Trophoblast cell (in vitro differentiated cells and primary cell): ENCODE data around the gene ALDH7A1.

Experiments
- DNase-seq, 2 donors: peaks; one replicate each; pipeline ENCODE4 v3.0.0-alpha.2; 2016
- H2AFZ ChIP-seq: 2 replicates; pipeline ENCODE4 v1.6.1; 2013; ENCODE audit warnings: low read length, moderate library complexity, mild to moderate bottlenecking; ENCODE audit not compliant: insufficient read depth, poor library complexity
- H2AK5ac ChIP-seq: 2 replicates; pipeline ENCODE4 v1.6.1; 2013; ENCODE audit warnings: mild to moderate bottlenecking, low read length
- H2BK120ac ChIP-seq: 2 replicates; pipeline ENCODE4 v1.6.1; 2013; ENCODE audit warnings: low read length, mild to moderate bottlenecking, moderate library complexity; ENCODE audit not compliant: insufficient read depth, poor library complexity
- H2BK12ac ChIP-seq: 2 replicates; pipeline ENCODE4 v1.6.1; 2013; ENCODE audit warnings: mild to moderate bottlenecking, low read length, moderate library complexity
- H2BK5ac ChIP-seq: 2 replicates; pipeline ENCODE4 v1.6.1; 2013; ENCODE audit warnings: low read length, low read depth, moderate library complexity, mild to moderate bottlenecking; ENCODE audit not compliant: poor library complexity
- H3K14ac ChIP-seq: 2 replicates; pipeline ENCODE4 v1.6.1; 2013; ENCODE audit warnings: mild to moderate bottlenecking, low read length
- H3K18ac ChIP-seq: 2 replicates; pipeline ENCODE4 v1.6.1; 2013; ENCODE audit warnings: mild to moderate bottlenecking, low read length
- H3K23ac ChIP-seq: 2 replicates; pipeline ENCODE4 v1.6.1; 2013; ENCODE audit warnings: low read length
- H3K27ac ChIP-seq: 2 replicates; pipeline ENCODE4 v1.5.1; 2013; ENCODE audit warnings: low read depth, mild to moderate bottlenecking, inconsistent platforms, low read length, moderate library complexity
- H3K27me3 ChIP-seq: 2 replicates; pipeline ENCODE4 v1.6.1; 2013; ENCODE audit warnings: inconsistent platforms, mild to moderate bottlenecking, low read length, moderate library complexity; ENCODE audit not compliant: insufficient read depth
- H3K36me3 ChIP-seq, 2 experiments: 1 replicate in 1 of 2; 2 replicates in 1 of 2; pipeline ENCODE4 v1.6.1; 2013; ENCODE audit warnings: low read length in 2 of 2, mild to moderate bottlenecking in 2 of 2, moderate library complexity in 1 of 2; ENCODE audit not compliant: insufficient read depth in 2 of 2, control insufficient read depth in 1 of 2
- H3K4ac ChIP-seq: 2 replicates; pipeline ENCODE4 v1.6.1; 2013; ENCODE audit warnings: low read depth, mild to moderate bottlenecking, low read length, moderate library complexity
- H3K4me1 ChIP-seq, 2 experiments: 1 replicate in 1 of 2; 2 replicates in 1 of 2; pipeline ENCODE4 v1.6.1; 2013; ENCODE audit warnings: low read length in 2 of 2, mild to moderate bottlenecking in 2 of 2, moderate library complexity in 1 of 2; ENCODE audit not compliant: insufficient read depth in 2 of 2, control insufficient read depth in 1 of 2
- H3K4me2 ChIP-seq: 2 replicates; pipeline ENCODE4 v1.6.1; 2013; ENCODE audit warnings: inconsistent platforms, mild to moderate bottlenecking, low read length, moderate library complexity
- H3K4me3 ChIP-seq: 2 replicates; pipeline ENCODE4 v1.5.1; 2013; ENCODE audit warnings: mild to moderate bottlenecking, low read depth, low read length, inconsistent platforms
- H3K79me1 ChIP-seq: one replicate; pipeline ENCODE4 v1.6.1; 2013; ENCODE audit warnings: low read length
- H3K79me2 ChIP-seq: 2 replicates; pipeline ENCODE4 v1.6.1; 2013; ENCODE audit warnings: low read length, mild to moderate bottlenecking; ENCODE audit not compliant: control insufficient read depth, insufficient read depth, poor library complexity
- H3K9ac ChIP-seq: 2 replicates; pipeline ENCODE4 v1.6.1; 2013; ENCODE audit warnings: mild to moderate bottlenecking, low read length
- H3K9me3 ChIP-seq: 2 replicates; pipeline ENCODE4 v1.6.1; 2013; ENCODE audit warnings: low read depth, mild to moderate bottlenecking, control low read depth, inconsistent platforms, low read length; ENCODE audit not compliant: insufficient read depth
- H4K12ac ChIP-seq: 2 replicates; pipeline ENCODE4 v1.6.1; 2013; ENCODE audit warnings: low read depth, mild to moderate bottlenecking, low read length, moderate library complexity
- H4K8ac ChIP-seq: 2 replicates; pipeline ENCODE4 v1.6.1; 2013; ENCODE audit warnings: low read depth, mild to moderate bottlenecking, low read length, moderate library complexity
- H4K91ac ChIP-seq: one replicate; pipeline ENCODE4 v1.6.1; 2013; ENCODE audit warnings: low read depth, mild to moderate bottlenecking, low read length, moderate library complexity
- WGBS: extraction: QIAGEN DNeasy Blood & Tissue Kit; methylation state at CpG from one replicate; pipeline ENCODE4 v1.1.7; 2013; ENCODE audit warnings: missing lambda C conversion rate; ENCODE audit not compliant: insufficient read length, insufficient coverage; ENCODE audit errors: extremely low coverage; 5-methylcytosine and 5-hydroxymethylcytosine counted together

ALDH7A1 gene

DNA sequence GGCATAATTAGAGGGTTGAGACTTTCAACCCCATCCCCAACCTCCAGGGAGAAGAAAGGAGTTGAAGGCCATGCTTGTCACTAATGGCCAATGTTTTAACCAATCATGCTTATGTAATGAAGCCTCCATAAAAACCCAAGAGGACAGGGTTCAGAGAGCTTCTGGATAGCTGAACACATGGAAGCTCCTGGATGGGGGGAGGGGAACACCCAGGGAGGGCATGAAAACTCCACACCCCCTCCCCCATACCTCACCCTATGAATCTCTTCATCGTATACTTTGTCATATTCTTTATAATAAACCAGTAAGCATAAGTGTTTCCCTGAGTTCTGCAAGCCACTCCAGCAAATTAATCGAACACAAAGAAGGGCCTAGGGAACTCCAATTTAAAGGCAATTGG, 81.7 kb downstream of the ALDH7A1 start:
- no peaks in the 10 kb centered on the region for H3K79me2 ChIP-seq
- WGBS: no CpG with 5 or more reads among the region's 2 CpGs
- no peaks in the 10 kb centered on the region for H3K36me3 ChIP-seq
- no peak overlapping the region for H3K4me2 ChIP-seq
- DNase-seq: no peak
- H4K91ac ChIP-seq: peak overlapping the region; percentile 13
- H2AK5ac ChIP-seq: no peak overlapping the region
- H3K18ac ChIP-seq: no peak overlapping the region
- H3K9me3 ChIP-seq: no peaks in the 10 kb centered on the region
- no peak overlapping the region for H4K12ac ChIP-seq
- no peak overlapping the region for H3K4ac ChIP-seq
- no peak overlapping the region for H3K9ac ChIP-seq
- H3K4me1 ChIP-seq: peaks cover 2 to 8% of the 10 kb centered on the region in 2 experiments
- no peak overlapping the region for H4K8ac ChIP-seq
- no peak overlapping the region for H2AFZ ChIP-seq
- H2BK12ac ChIP-seq: no peak overlapping the region
- H3K14ac ChIP-seq: no peak overlapping the region
- no peak overlapping the region for H3K27ac ChIP-seq
- H3K23ac ChIP-seq: no peak overlapping the region
- peaks cover 8% of the 10 kb centered on the region for H3K79me1 ChIP-seq
- H2BK120ac ChIP-seq: no peak overlapping the region
- H3K27me3 ChIP-seq: no peaks in the 10 kb centered on the region
- no peak overlapping the region for H3K4me3 ChIP-seq
- H2BK5ac ChIP-seq: no peak overlapping the region

DNA sequence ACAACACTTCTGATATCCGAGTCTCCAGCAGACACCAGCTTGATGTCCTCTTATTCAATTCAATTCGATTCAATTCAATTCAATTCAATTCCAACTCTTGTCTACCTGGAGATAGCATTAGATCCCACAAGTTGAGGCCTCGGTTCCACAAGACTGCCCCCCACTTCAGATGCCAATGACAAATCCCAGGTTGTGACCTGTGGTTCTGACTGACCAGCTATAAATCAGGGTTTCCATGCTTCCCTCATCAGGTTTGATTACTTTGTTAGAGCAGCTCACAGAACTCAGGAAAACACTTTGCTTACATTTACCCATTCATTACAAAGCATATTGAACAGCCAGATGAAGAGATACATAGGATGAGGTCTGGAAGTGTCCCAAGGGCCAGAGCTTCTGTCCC, 82.6 kb downstream of the ALDH7A1 start:
- Histone ChIP-seq H2BK12ac (no peak overlapping the region), H3K36me3 (no peaks in the 10 kb centered on the region), H2BK120ac (no peak overlapping the region), H2AFZ (no peak overlapping the region), H3K4me2 (no peak overlapping the region), H2AK5ac (no peak overlapping the region), H3K18ac (no peak overlapping the region), H3K79me2 (no peaks in the 10 kb centered on the region), H3K9me3 (no peaks in the 10 kb centered on the region), H3K9ac (no peak overlapping the region), H3K79me1 (peaks cover 6% of the 10 kb centered on the region), H3K14ac (no peak overlapping the region), H4K8ac (no peak overlapping the region), H3K4me1 (peaks cover 2 to 8% of the 10 kb centered on the region in 2 experiments), H4K91ac (peak overlapping the region; percentile 48), H4K12ac (no peak overlapping the region), H3K4me3 (no peak overlapping the region), H3K27ac (no peak overlapping the region), H3K4ac (no peak overlapping the region), H3K27me3 (no peaks in the 10 kb centered on the region), H3K23ac (no peak overlapping the region), H2BK5ac (peak overlapping the region; percentile 37)
- DNase-seq: no peak
- no CpG with 5 or more reads among the region's 3 CpGs for WGBS

DNA sequence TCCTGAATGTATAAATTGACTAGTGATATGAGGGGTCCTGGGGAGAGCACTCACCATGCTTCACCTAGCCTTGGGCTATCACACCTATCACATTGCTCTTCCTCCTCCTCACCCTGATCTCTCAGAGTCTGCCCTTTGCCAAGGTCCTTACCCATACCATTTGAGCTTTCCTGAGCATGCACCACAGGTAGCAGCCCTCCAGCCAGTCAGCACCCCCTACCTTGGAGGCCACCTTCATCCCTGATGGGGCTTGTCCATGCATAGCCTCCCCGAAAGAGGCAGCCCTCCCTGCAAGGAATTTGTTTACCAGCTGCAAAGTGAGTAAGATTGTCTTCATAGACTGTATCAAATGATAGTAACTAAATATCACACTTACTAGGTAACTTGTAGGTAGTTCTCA, 83.1 kb downstream of the ALDH7A1 start:
- H2BK120ac ChIP-seq: no peak overlapping the region
- peaks cover 6% of the 10 kb centered on the region for H3K79me1 ChIP-seq
- no peaks in the 10 kb centered on the region for H3K36me3 ChIP-seq
- WGBS: no CpG with 5 or more reads among the region's 1 CpG
- no peak overlapping the region for H2AFZ ChIP-seq
- no peak overlapping the region for H3K9ac ChIP-seq
- H3K4me2 ChIP-seq: no peak overlapping the region
- H2BK12ac ChIP-seq: no peak overlapping the region
- H3K27ac ChIP-seq: no peak overlapping the region
- H4K91ac ChIP-seq: no peak overlapping the region
- H3K27me3 ChIP-seq: no peaks in the 10 kb centered on the region
- H4K12ac ChIP-seq: no peak overlapping the region
- no peak overlapping the region for H4K8ac ChIP-seq
- no peak overlapping the region for H2BK5ac ChIP-seq
- no peak overlapping the region for H3K4ac ChIP-seq
- H3K4me3 ChIP-seq: no peak overlapping the region
- H3K14ac ChIP-seq: no peak overlapping the region
- no peak for DNase-seq
- no peak overlapping the region for H3K23ac ChIP-seq
- H3K9me3 ChIP-seq: no peaks in the 10 kb centered on the region
- H2AK5ac ChIP-seq: no peak overlapping the region
- no peak overlapping the region for H3K18ac ChIP-seq
- no peaks in the 10 kb centered on the region for H3K79me2 ChIP-seq
- H3K4me1 ChIP-seq: peaks cover 2 to 8% of the 10 kb centered on the region in 2 experiments

DNA sequence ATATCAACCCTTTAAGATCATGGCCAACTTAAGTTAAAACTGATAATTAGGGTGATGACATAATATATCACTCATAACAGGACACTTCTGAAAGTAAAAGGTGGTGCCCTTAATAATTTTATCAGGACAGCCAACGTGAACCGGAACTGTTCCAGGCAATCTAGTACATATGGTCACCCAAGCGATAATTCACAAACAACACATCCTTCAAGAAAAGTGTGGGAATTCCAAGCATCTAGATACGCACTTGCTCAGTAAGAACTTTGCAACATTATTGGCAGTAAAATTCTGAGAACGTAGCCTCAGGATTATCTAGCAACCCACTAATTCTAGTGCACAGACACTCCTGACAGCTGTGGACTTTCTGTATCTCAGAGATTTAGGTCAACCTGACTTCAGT, 85.7 kb downstream of the ALDH7A1 start:
- no peak overlapping the region for H3K18ac ChIP-seq
- no CpG with 5 or more reads among the region's 5 CpGs for WGBS
- H3K4me2 ChIP-seq: no peak overlapping the region
- H3K4me1 ChIP-seq: peaks cover 0 to 2% of the 10 kb centered on the region in 2 experiments
- no peaks in the 10 kb centered on the region for H3K9me3 ChIP-seq
- no peak overlapping the region for H2AK5ac ChIP-seq
- no peak overlapping the region for H2BK120ac ChIP-seq
- H4K8ac ChIP-seq: no peak overlapping the region
- no peak overlapping the region for H3K9ac ChIP-seq
- no peaks in the 10 kb centered on the region for H3K79me2 ChIP-seq
- H4K12ac ChIP-seq: no peak overlapping the region
- no peak overlapping the region for H4K91ac ChIP-seq
- H3K36me3 ChIP-seq: no peaks in the 10 kb centered on the region
- no peaks in the 10 kb centered on the region for H3K27me3 ChIP-seq
- H2BK5ac ChIP-seq: no peak overlapping the region
- no peaks in the 10 kb centered on the region for H3K79me1 ChIP-seq
- H3K27ac ChIP-seq: no peak overlapping the region
- H3K14ac ChIP-seq: no peak overlapping the region
- H3K23ac ChIP-seq: no peak overlapping the region
- H2BK12ac ChIP-seq: no peak overlapping the region
- DNase-seq: peak; percentile 35 to 89
- no peak overlapping the region for H2AFZ ChIP-seq
- H3K4me3 ChIP-seq: no peak overlapping the region
- no peak overlapping the region for H3K4ac ChIP-seq

DNA sequence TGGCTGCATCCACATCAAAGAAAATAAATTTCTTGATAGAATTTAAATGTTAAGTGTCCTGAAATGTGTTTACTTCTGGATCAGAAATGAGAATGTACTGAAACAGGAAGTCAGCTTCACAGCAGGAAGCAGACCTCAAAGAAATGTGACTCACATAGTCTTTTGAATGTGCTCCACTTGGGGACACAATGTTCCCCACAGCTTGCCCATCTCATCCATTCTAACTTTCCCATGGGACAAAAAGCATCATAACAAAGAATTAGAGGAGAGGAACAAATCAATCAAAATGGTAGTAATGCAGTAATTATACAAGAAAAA, 86.1 kb downstream of the ALDH7A1 start:
- Histone ChIP-seq H4K12ac (no peak overlapping the region), H4K91ac (no peak overlapping the region), H2BK5ac (no peak overlapping the region), H3K4ac (no peak overlapping the region), H3K27me3 (no peaks in the 10 kb centered on the region), H2BK120ac (no peak overlapping the region), H2AK5ac (no peak overlapping the region), H3K79me2 (no peaks in the 10 kb centered on the region), H3K36me3 (no peaks in the 10 kb centered on the region), H4K8ac (no peak overlapping the region), H3K9me3 (no peaks in the 10 kb centered on the region), H3K18ac (no peak overlapping the region), H3K23ac (no peak overlapping the region), H3K9ac (no peak overlapping the region), H3K27ac (no peak overlapping the region), H3K79me1 (no peaks in the 10 kb centered on the region), H3K4me3 (no peak overlapping the region), H2BK12ac (no peak overlapping the region), H3K4me2 (no peak overlapping the region), H3K4me1 (peaks cover 0 to 2% of the 10 kb centered on the region in 2 experiments), H3K14ac (no peak overlapping the region), H2AFZ (no peak overlapping the region)
- DNase-seq: no peak
